GM18526 (cell line): ENCODE results near the gene SLC12A3.

Experiments used
- POLR2A ChIP-seq: IDR thresholded peaks from 3 replicates; pipeline ENCODE4 v1.6.1; 2011; ENCODE audit not compliant: insufficient read length; ENCODE audit errors: extremely low read depth

The SLC12A3 gene

GRCh38 chr16:56858374-56858773 lies 6.6 kb upstream of the SLC12A3 start:
- no peak for TF ChIP-seq POLR2A

- no peak for TF ChIP-seq POLR2A
Measured at GRCh38 chr16:56859636-56860035, 5.4 kb upstream of the SLC12A3 start.

- TF ChIP-seq POLR2A: no peak
Measured at GRCh38 chr16:56860226-56861020, 4.6 kb upstream of the SLC12A3 start.

DNA sequence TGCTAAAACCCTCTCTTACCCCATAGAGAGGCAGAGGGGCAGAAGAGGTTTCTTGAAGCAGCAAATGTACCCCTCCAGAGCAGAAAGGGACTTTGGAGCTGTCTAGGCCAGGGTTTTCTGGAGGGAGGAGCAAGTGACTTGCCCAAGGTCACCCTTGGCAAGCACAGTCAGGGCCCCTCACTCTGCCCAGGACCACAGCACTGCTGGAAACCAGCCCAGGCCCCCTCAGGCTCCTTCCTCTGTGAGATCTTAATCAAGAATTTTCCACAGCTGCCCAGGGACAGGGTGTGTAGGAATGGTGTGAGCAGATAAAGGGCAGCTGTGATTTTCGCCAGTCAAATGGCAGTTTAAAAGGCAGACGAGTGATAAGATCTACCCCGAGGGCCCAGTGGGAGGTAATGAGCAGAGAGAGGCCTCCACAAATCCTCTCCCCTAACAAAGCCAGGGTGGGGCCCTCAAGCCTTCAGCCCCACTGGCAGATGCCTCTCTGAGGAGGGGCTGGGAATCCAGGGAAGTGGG lies 3.9 kb upstream of the SLC12A3 start:
- no peak for TF ChIP-seq POLR2A

DNA sequence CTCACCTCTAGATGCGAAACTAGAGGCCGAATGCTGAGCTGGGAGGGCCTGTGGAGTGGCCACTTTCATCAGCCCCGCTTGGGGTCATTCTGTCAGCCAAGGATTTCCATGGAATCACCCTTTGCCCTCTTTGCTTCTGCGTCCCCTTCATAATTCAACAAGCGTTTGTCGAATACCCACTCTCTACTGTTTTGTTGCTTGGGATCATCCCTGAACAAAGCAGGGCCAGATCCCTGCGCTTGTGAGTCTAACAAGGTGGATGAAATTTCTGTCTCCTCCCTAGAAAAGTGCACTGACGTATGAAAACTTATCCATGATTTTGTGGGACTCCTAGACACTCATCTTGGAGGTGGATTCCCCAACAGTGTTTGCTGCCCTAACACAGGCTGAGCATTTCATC lies 3.3 kb upstream of the SLC12A3 start:
- no peak for TF ChIP-seq POLR2A

- TF ChIP-seq POLR2A: no peak
Measured at GRCh38 chr16:56862776-56863175, 2.2 kb upstream of the SLC12A3 start.

GRCh38 chr16:56865394-56866062 lies 521 bp downstream of the SLC12A3 start:
- no peak for TF ChIP-seq POLR2A

- TF ChIP-seq POLR2A: no peak
Measured at GRCh38 chr16:56866955-56867830, 2.2 kb downstream of the SLC12A3 start.

GRCh38 chr16:56868175-56868574 lies 3.2 kb downstream of the SLC12A3 start:
- no peak for TF ChIP-seq POLR2A

- no peak for TF ChIP-seq POLR2A
Measured at GRCh38 chr16:56869513-56870275, 4.7 kb downstream of the SLC12A3 start.

- no peak for TF ChIP-seq POLR2A
Measured at GRCh38 chr16:56870276-56870888, 5.4 kb downstream of the SLC12A3 start.

DNA sequence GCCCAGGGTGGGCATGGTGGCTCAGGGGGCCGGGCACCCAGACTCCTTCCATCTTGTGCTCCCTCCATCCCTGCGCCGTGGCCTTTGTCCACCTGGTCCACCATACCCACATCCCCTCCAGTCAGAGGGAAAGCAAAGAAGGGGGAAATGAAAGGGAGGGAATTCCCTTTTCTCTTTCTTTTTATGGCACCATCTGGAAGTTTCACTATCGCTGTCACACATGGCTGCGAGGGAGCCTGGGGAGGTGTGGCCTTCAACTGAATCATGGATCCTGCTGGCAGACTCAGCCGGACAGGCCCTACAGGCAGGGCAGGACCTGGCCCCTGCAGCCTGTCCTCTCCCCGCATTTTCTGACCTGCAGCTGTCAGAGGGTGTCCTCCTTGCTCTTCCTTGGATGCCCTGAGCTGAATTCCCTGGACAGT lies 6.2 kb downstream of the SLC12A3 start:
- no peak for TF ChIP-seq POLR2A

- TF ChIP-seq POLR2A: no peak
Measured at GRCh38 chr16:56872863-56873391, 7.9 kb downstream of the SLC12A3 start.

- TF ChIP-seq POLR2A: no peak
Measured at GRCh38 chr16:56874800-56875199, 9.8 kb downstream of the SLC12A3 start.
